HL-60 (cell line): ENCODE data around the gene CA4.
"Not testable (repeated sequence)": the region's sequence is repeated elsewhere in the genome, so short reads cannot be mapped to it uniquely, and the experiment has no call there.

Experiments
- DNase-seq, 2 experiments: peaks; one replicate each; pipeline ENCODE4 v3.0.0-alpha.2; 2010 to 2020; ENCODE audit warnings: low read depth in 1 of 2, low spot score in 1 of 2
- H3K27ac ChIP-seq: fragments of 250-450 bp; sonication (Bioruptor Pico); replicated peaks from 2 replicates; pipeline ENCODE4 v1.5.1; 2020; ENCODE audit warnings: mild to moderate bottlenecking, moderate library complexity
- H3K27me3 ChIP-seq: fragments of 250-450 bp; sonication (Bioruptor Pico); 2 replicates; pipeline ENCODE4 v1.5.1; 2021; ENCODE audit warnings: mild to moderate bottlenecking, moderate library complexity; ENCODE audit not compliant: insufficient read depth, poor library complexity, severe bottlenecking
- H3K4me3 ChIP-seq: replicated peaks from 2 replicates; pipeline ENCODE4 v1.5.1; 2011; ENCODE audit warnings: mild to moderate bottlenecking, control low read depth, low read length; ENCODE audit not compliant: insufficient read depth
- GABPA ChIP-seq: IDR thresholded peaks from 2 replicates; pipeline ENCODE4 v1.6.1; 2012; ENCODE audit warnings: low read depth
- POLR2AphosphoS5 ChIP-seq: IDR thresholded peaks from 2 replicates; pipeline ENCODE4 v1.6.1; 2012; ENCODE audit warnings: low read depth
- SPI1 ChIP-seq: IDR thresholded peaks from 2 replicates; pipeline ENCODE4 v1.6.1; 2012; ENCODE audit warnings: low read depth, mild to moderate bottlenecking, borderline replicate concordance
- TF ChIP-seq, protein P1 (sequence below): IDR thresholded peaks from one replicate; pipeline ENCODE4 v1.5.1; 2011; ENCODE audit warnings: low read length, control low read depth, inconsistent platforms; ENCODE audit not compliant: insufficient read depth
- TF ChIP-seq, protein P2 (sequence below): IDR thresholded peaks from 2 replicates; pipeline ENCODE4 v1.6.1; 2012; ENCODE audit warnings: low read depth; ENCODE audit not compliant: insufficient replicate concordance

The CA4 gene

DNA sequence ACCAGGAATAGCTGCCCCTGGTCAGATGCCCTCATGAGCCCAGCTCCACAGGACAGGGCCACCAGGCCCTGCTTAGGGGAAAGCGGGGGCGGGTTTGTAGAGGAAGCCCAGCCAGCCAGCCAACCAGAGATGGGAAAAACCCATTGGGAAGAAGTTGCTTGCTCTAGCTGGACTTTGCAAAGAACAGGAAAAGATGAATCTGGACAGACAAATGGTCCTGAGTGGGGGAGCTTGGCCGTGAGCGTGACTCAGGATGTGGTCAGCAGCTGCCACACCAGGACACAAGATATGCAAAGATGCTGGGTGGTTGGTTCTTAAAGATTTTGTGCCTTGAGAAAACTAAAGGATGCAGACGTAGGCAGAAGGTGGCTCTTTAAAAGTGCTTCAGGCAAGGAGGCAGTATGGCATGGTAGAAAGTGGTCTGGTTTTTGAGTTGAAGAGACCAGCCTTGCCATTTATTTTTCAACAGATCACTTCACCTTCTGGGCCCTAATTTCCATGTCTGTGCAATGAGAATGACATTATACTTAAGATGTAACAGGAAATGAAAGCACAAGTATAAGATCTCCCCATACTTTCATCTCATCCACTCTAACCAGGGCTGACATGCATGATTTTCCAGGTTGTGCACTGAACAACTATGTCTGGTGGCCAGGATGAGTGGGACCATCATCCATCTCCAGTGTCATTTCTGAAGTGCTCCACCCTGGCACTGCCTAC, 43.3 kb upstream of the CA4 start:
- Histone ChIP-seq H3K27ac (no peak overlapping the region), H3K27me3 (no peaks in the 10 kb centered on the region), H3K4me3 (no peak overlapping the region)
- no peak for DNase-seq
- TF ChIP-seq GABPA = no peak
- no peak for TF ChIP-seq SPI1
- TF ChIP-seq POLR2AphosphoS5 = no peak
- TF ChIP-seq, protein P1, sequence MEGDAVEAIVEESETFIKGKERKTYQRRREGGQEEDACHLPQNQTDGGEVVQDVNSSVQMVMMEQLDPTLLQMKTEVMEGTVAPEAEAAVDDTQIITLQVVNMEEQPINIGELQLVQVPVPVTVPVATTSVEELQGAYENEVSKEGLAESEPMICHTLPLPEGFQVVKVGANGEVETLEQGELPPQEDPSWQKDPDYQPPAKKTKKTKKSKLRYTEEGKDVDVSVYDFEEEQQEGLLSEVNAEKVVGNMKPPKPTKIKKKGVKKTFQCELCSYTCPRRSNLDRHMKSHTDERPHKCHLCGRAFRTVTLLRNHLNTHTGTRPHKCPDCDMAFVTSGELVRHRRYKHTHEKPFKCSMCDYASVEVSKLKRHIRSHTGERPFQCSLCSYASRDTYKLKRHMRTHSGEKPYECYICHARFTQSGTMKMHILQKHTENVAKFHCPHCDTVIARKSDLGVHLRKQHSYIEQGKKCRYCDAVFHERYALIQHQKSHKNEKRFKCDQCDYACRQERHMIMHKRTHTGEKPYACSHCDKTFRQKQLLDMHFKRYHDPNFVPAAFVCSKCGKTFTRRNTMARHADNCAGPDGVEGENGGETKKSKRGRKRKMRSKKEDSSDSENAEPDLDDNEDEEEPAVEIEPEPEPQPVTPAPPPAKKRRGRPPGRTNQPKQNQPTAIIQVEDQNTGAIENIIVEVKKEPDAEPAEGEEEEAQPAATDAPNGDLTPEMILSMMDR = no peak
- TF ChIP-seq, protein P2, sequence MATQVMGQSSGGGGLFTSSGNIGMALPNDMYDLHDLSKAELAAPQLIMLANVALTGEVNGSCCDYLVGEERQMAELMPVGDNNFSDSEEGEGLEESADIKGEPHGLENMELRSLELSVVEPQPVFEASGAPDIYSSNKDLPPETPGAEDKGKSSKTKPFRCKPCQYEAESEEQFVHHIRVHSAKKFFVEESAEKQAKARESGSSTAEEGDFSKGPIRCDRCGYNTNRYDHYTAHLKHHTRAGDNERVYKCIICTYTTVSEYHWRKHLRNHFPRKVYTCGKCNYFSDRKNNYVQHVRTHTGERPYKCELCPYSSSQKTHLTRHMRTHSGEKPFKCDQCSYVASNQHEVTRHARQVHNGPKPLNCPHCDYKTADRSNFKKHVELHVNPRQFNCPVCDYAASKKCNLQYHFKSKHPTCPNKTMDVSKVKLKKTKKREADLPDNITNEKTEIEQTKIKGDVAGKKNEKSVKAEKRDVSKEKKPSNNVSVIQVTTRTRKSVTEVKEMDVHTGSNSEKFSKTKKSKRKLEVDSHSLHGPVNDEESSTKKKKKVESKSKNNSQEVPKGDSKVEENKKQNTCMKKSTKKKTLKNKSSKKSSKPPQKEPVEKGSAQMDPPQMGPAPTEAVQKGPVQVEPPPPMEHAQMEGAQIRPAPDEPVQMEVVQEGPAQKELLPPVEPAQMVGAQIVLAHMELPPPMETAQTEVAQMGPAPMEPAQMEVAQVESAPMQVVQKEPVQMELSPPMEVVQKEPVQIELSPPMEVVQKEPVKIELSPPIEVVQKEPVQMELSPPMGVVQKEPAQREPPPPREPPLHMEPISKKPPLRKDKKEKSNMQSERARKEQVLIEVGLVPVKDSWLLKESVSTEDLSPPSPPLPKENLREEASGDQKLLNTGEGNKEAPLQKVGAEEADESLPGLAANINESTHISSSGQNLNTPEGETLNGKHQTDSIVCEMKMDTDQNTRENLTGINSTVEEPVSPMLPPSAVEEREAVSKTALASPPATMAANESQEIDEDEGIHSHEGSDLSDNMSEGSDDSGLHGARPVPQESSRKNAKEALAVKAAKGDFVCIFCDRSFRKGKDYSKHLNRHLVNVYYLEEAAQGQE = no peak

DNA sequence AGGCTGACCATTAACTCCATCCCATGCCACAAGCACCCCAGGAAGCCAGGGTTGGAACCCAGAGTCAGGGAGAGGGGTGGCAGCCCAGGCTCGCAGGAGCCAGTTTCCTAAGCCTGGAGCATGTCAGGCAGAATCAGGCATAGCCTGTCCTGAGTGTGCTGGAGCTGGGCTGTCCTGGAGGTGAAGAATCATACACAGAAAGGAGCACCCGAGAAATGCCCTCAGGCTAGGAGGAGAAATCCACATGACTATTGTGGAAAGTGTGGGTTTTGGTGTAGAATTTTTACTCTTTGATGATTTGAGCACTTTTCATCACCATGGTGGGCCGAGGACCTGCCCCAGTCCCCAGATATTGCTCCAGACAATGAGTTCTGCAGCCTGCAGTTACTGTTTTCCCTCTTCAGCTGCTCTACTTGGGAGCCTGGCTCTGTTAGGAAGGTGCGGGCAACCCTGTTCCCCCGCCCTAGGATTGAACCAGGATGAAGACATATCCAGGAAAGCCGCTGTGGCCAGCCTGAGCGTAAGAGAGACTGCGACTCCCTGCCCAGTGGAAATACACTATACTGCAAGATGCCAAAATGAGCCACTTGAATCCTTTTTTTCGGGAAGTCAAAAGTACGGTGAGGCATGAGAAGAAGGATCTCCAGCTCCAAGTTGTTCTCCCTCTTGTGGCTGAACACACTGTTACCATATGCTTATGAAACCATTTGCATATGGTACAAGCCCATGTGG, 42.1 kb upstream of the CA4 start:
- Histone ChIP-seq H3K27me3 (no peaks in the 10 kb centered on the region), H3K4me3 (no peak overlapping the region), H3K27ac (no peak overlapping the region)
- TF ChIP-seq, protein P1 = no peak
- TF ChIP-seq GABPA (no peak), SPI1 (no peak), POLR2AphosphoS5 (no peak)
- TF ChIP-seq, protein P2 = no peak
- DNase-seq = no peak

DNA sequence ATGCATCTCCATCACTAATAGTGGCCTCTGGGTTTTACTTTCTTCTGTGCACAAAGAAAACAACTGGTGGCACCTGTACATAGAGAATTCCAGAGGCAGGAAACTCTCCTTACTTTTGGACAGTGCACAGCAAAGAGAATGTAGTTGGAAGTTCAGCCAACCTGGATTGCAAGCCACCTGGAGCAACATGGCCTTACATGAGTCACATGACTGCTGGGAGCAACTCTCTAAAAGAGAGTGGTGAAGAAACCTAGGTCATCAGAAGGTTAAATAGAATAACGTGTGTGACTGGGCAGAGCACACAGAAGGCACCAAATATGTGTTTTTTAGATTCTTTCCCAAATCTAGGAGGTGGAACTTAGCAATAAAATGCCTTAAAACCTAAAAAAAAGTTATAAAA, 41.5 kb upstream of the CA4 start:
- not testable (repeated sequence) for H3K27ac ChIP-seq, DNase-seq, H3K27me3 ChIP-seq, H3K4me3 ChIP-seq

DNA sequence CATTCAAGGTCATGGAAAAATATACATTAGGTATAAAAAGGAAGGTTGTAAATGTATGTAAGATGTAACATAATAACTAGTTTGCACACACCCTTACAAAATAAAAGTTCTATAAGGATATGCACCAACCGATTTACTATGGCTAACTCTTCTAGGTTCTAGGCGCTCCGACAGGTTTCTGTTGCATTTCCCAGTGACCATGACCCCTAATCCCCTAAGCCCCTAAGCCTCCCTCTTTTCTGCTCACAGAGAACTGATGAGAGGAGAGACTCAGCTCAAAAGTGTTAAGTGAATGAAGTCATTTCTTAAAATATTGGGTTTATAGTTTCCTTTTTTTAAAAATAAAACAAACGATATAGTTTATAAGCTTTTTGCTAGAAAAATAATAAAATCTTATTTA, 41.1 kb upstream of the CA4 start:
- H3K4me3 ChIP-seq = no peak overlapping the region

More for the DNA sequence above, 41.1 kb upstream of the CA4 start:
- TF ChIP-seq POLR2AphosphoS5 (no peak), SPI1 (no peak), GABPA (no peak)
- TF ChIP-seq, protein P1 = no peak
- TF ChIP-seq, protein P2 = no peak
- no peak for DNase-seq
- no peaks in the 10 kb centered on the region for H3K27me3 ChIP-seq
- H3K27ac ChIP-seq = no peak overlapping the region
